Hepatocyte (in vitro differentiated cells): Measurements from ENCODE around the gene HEATR5B.

Experiments used
- CTCF ChIP-seq: fragments of 200-600 bp; sonication (generic); IDR thresholded peaks from 2 replicates; pipeline ENCODE4 v1.5.1; 2016; ENCODE audit warnings: antibody characterized with exemption, mild to moderate bottlenecking; ENCODE audit not compliant: poor library complexity
- EZH2 ChIP-seq: fragments of 200-600 bp; sonication (generic); IDR thresholded peaks from 2 replicates; pipeline ENCODE4 v1.6.1; 2016; ENCODE audit warnings: antibody characterized with exemption, mild to moderate bottlenecking, borderline replicate concordance
- EZH2phosphoT487 ChIP-seq: fragments of 200-600 bp; sonication (generic); IDR thresholded peaks from one replicate; pipeline ENCODE4 v1.6.1; 2018; ENCODE audit warnings: antibody characterized with exemption, mild to moderate bottlenecking, low read depth, moderate library complexity; ENCODE audit not compliant: unreplicated experiment, severe bottlenecking

GRCh38 chr2:36966370-36967235 lies 117.6 kb downstream of the HEATR5B start, which contains the start of gene STRN:
- TF ChIP-seq CTCF (no peak), EZH2phosphoT487 (no peak), EZH2 (no peak)
